ENCODE measurements around the gene COPG1.
"Not testable (repeated sequence)": the region's sequence is repeated elsewhere in the genome, so short reads cannot be mapped to it uniquely, and the experiment has no call there.

The COPG1 gene

GRCh38 chr3:129261894-129262293 lies 12.5 kb downstream of the COPG1 start:
- no peak for TF ChIP-seq CTCF (IDR thresholded peaks at IDR 0.05)
- H3K27ac ChIP-seq, result no peak overlapping the region
- H3K9me3 ChIP-seq, result no peaks in the 10 kb centered on the region
- H3K36me3 ChIP-seq, result peaks cover 100% of the 10 kb centered on the region
- no peaks in the 10 kb centered on the region for H3K4me1 ChIP-seq (ENCODE audit: control insufficient read depth in 1 of 2, insufficient read depth in 1 of 2, low read depth in 1 of 2, low read length in 1 of 2)
- H3K27me3 ChIP-seq, result no peaks in the 10 kb centered on the region
- H3K4me3 ChIP-seq (ENCODE audit: low read depth in 1 of 2, low read length in 1 of 2), result no peak overlapping the region

- no peak for TF ChIP-seq CTCF (IDR thresholded peaks at IDR 0.05)
- Histone ChIP-seq H3K4me3 (ENCODE audit: low read depth in 1 of 2, low read length in 1 of 2) (no peak overlapping the region), H3K27me3 (no peaks in the 10 kb centered on the region), H3K9me3 (no peaks in the 10 kb centered on the region), H3K27ac (no peak overlapping the region), H3K36me3 (peaks cover 100% of the 10 kb centered on the region), H3K4me1 (ENCODE audit: control insufficient read depth in 1 of 2, insufficient read depth in 1 of 2, low read depth in 1 of 2, low read length in 1 of 2) (no peaks in the 10 kb centered on the region)
These were observed 13.9 kb downstream of the COPG1 start for GRCh38 chr3:129263161-129263910.

GRCh38 chr3:129264994-129265393 lies 15.6 kb downstream of the COPG1 start:
- H3K4me3 ChIP-seq (ENCODE audit: low read depth in 1 of 2, low read length in 1 of 2); H3K4me1 ChIP-seq (ENCODE audit: control insufficient read depth in 1 of 2, insufficient read depth in 1 of 2, low read depth in 1 of 2, low read length in 1 of 2); H3K9me3 ChIP-seq; H3K27ac ChIP-seq; H3K27me3 ChIP-seq: not testable (repeated sequence)
- H3K36me3 ChIP-seq, result peaks cover 100% of the 10 kb centered on the region

- no peak for TF ChIP-seq CTCF (IDR thresholded peaks at IDR 0.05)
- Histone ChIP-seq H3K4me1 (ENCODE audit: control insufficient read depth in 1 of 2, insufficient read depth in 1 of 2, low read depth in 1 of 2, low read length in 1 of 2) (no peaks in the 10 kb centered on the region), H3K36me3 (peaks cover 100% of the 10 kb centered on the region), H3K27ac (no peak overlapping the region), H3K9me3 (no peaks in the 10 kb centered on the region), H3K27me3 (no peaks in the 10 kb centered on the region), H3K4me3 (ENCODE audit: low read depth in 1 of 2, low read length in 1 of 2) (no peak overlapping the region)
These were observed 17.2 kb downstream of the COPG1 start for GRCh38 chr3:129266651-129267050.

GRCh38 chr3:129268396-129268795 lies 19.0 kb downstream of the COPG1 start:
- no peaks in the 10 kb centered on the region for H3K27me3 ChIP-seq
- H3K4me1 ChIP-seq (ENCODE audit: control insufficient read depth in 1 of 2, insufficient read depth in 1 of 2, low read depth in 1 of 2, low read length in 1 of 2), result no peaks in the 10 kb centered on the region
- H3K4me3 ChIP-seq (ENCODE audit: low read depth in 1 of 2, low read length in 1 of 2), result no peak overlapping the region
- peaks cover 100% of the 10 kb centered on the region for H3K36me3 ChIP-seq
- no peaks in the 10 kb centered on the region for H3K9me3 ChIP-seq
- H3K27ac ChIP-seq, result no peak overlapping the region
- TF ChIP-seq CTCF (IDR thresholded peaks at IDR 0.05), result no peak

- Histone ChIP-seq H3K4me1 (ENCODE audit: control insufficient read depth in 1 of 2, insufficient read depth in 1 of 2, low read depth in 1 of 2, low read length in 1 of 2) (no peaks in the 10 kb centered on the region), H3K9me3 (no peaks in the 10 kb centered on the region), H3K27ac (no peak overlapping the region), H3K36me3 (peaks cover 100% of the 10 kb centered on the region), H3K4me3 (ENCODE audit: low read depth in 1 of 2, low read length in 1 of 2) (no peak overlapping the region), H3K27me3 (no peaks in the 10 kb centered on the region)
- TF ChIP-seq CTCF (IDR thresholded peaks at IDR 0.05), result no peak
These were observed 22.3 kb downstream of the COPG1 start for GRCh38 chr3:129271674-129272073.
